K562 (cell line): ENCODE data around the gene RSRP1. TPM values are rescaled to one million over a fixed set of nuclear protein-coding genes. Genes with fewer than 3 reads are reported as not detected.

ENCODE experiments used
- BDP1 ChIP-seq: IDR thresholded peaks from 3 replicates; pipeline ENCODE4 v1.6.1; 2011; ENCODE audit not compliant: insufficient read length, insufficient read depth
- CHD4 ChIP-seq: fragments of 200-600 bp; sonication (generic); IDR thresholded peaks from 3 replicates; pipeline ENCODE4 v1.6.1; 2012; ENCODE audit warnings: low read depth, mild to moderate bottlenecking, mixed read lengths, low read length, inconsistent platforms; ENCODE audit not compliant: insufficient read depth, insufficient replicate concordance, poor library complexity, severe bottlenecking
- E2F1 ChIP-seq: sonication (generic); formaldehyde crosslinking; IDR thresholded peaks from 2 replicates; pipeline ENCODE4 v1.8.1; 2023; ENCODE audit warnings: mild to moderate bottlenecking, missing genetic modification reagents, moderate library complexity
- E2F4 ChIP-seq: sonication (generic); formaldehyde crosslinking; IDR thresholded peaks from 2 replicates; pipeline ENCODE4 v1.8.0; 2022; ENCODE audit warnings: mild to moderate bottlenecking, low read depth, missing genetic modification reagents
- ELF2 ChIP-seq: fragments of 250-450 bp; sonication (Bioruptor Pico); IDR thresholded peaks from 2 replicates; pipeline ENCODE4 v1.5.0; 2021; ENCODE audit warnings: mild to moderate bottlenecking
- FOXA1 ChIP-seq: fragments of 450-650 bp; IDR thresholded peaks from 2 replicates; pipeline ENCODE4 v1.6.1; 2016; ENCODE audit warnings: mild to moderate bottlenecking, borderline replicate concordance
- JUND ChIP-seq, 2 experiments: IDR thresholded peaks; 2 replicates in 1 of 2; 3 replicates in 1 of 2; pipeline ENCODE4 v1.6.1; 2011; ENCODE audit warnings: borderline replicate concordance in 2 of 2, low read depth in 2 of 2, low read length in 2 of 2, improper control_type of control experiment in 1 of 2, missing biosample characterization in 1 of 2, missing genetic modification characterization in 1 of 2, missing genetic modification reagents in 1 of 2
- KDM1A ChIP-seq, 2 experiments: fragments of 450-650 bp; IDR thresholded peaks; 2 replicates each; pipeline ENCODE4 v1.6.1; 2016; ENCODE audit warnings: mild to moderate bottlenecking in 2 of 2
- KDM2B ChIP-seq: fragments of 250-450 bp; sonication (Bioruptor Pico); IDR thresholded peaks from 2 replicates; pipeline ENCODE4 v1.8.0; 2021; ENCODE audit warnings: mild to moderate bottlenecking, moderate library complexity
- RBFOX2 ChIP-seq: fragments of 200-400 bp; formaldehyde crosslinking; IDR thresholded peaks from 2 replicates; pipeline ENCODE4 v1.6.1; 2017; ENCODE audit warnings: low read depth, mild to moderate bottlenecking, low read length, moderate library complexity
- RBM17 ChIP-seq: fragments of 200-400 bp; formaldehyde crosslinking; IDR thresholded peaks from 2 replicates; pipeline ENCODE4 v1.6.1; 2017; ENCODE audit warnings: low read depth, mild to moderate bottlenecking, low read length, borderline replicate concordance
- REST ChIP-seq, 2 experiments: fragments of 450-650 bp; formaldehyde crosslinking in 1 of 2; IDR thresholded peaks; 2 replicates each; pipeline versions ENCODE4 v1.4.0 to v1.6.1; 2014 to 2020; ENCODE audit warnings: mild to moderate bottlenecking in 2 of 2, borderline replicate concordance in 1 of 2, low read depth in 1 of 2
- TAF1 ChIP-seq: IDR thresholded peaks from 2 replicates; pipeline ENCODE4 v1.6.1; 2011; ENCODE audit warnings: mild to moderate bottlenecking, low read length, moderate library complexity; ENCODE audit not compliant: insufficient read depth, control insufficient read depth, severe bottlenecking; ENCODE audit errors: extremely low read depth
- TCF3 ChIP-seq: sonication (generic); formaldehyde crosslinking; IDR thresholded peaks from 2 replicates; pipeline ENCODE4 v1.4.0; 2020; ENCODE audit warnings: mild to moderate bottlenecking, missing genetic modification reagents
- U2AF1 ChIP-seq: fragments of 200-400 bp; formaldehyde crosslinking; optimal IDR thresholded peaks from 2 replicates; pipeline ENCODE3; 2017; ENCODE audit warnings: mild to moderate bottlenecking, low read depth, low read length, moderate library complexity
- polyA plus RNA-seq, 8 experiments: library from polyadenylated mRNA; depleted of rRNA in 4 of 8; stranded (reverse) in 5 of 8; unstranded in 3 of 8; fragments of >200 nt; fragmentation: Nextera tagmentation in 2 of 8; fragmentation: Illumina TruSeq in 1 of 8; extraction: Ambion mirVana in 2 of 8; extraction: Trizol in 1 of 8; gene quantifications; 2 replicates each; pipeline versions ENCODE4 v1.2.1 to v1.2.3, GENCODE V29; 2011 to 2014; ENCODE audit warnings: inconsistent platforms in 1 of 8, missing spikeins in 1 of 8
- total RNA-seq, 7 experiments: library from RNA; depleted of rRNA in 6 of 7; stranded (reverse); fragments of >200 nt in 6 of 7; fragmentation: Illumina TruSeq in 2 of 7; extraction: Trizol in 2 of 7; gene quantifications; 2 replicates each; pipeline versions ENCODE4 v1.2.1 to v1.2.3, GENCODE V29; 2011 to 2021; ENCODE audit warnings: low replicate concordance in 1 of 7

Gene RSRP1
- total and polyA plus RNA-seq, 9 of the 15 experiments (the other 6 are each of a cell fraction or from before 2014, with no cell fraction given), result 27.2 to 283 (median 146) TPM

GRCh38 chr1:25232027-25232865 is 15.0 kb downstream of the RSRP1 start, which contains the start of gene SYF2 (continued):
- TF ChIP-seq E2F1 (CRISPR knock-in tag) (no peak; the same call in 1 of the 2 replicates), TCF3 (CRISPR knock-in tag) (no peak; the same call in 1 of the 2 replicates), CHD4 (peak; percentile 33), REST (IDR thresholded peaks at IDR 0.05; ENCODE audit: borderline replicate concordance) (peak; percentile 27), REST (CRISPR knock-in tag; IDR thresholded peaks at IDR 0.05; ENCODE audit: low read depth) (no peak), U2AF1 (no peak), KDM1A (IDR thresholded peaks at IDR 0.05) (no peak), JUND (IDR thresholded peaks at IDR 0.05; ENCODE audit: borderline replicate concordance, low read depth, low read length) (peak; percentile 48), JUND (tag; IDR thresholded peaks at IDR 0.05; ENCODE audit: borderline replicate concordance, low read depth, low read length) (no peak; the same call in 2 of the 3 replicates), ELF2 (CRISPR knock-in tag) (peak; percentile 98), E2F4 (CRISPR knock-in tag) (no peak), TAF1 (peak; percentile 91), FOXA1 (no peak), BDP1 (no peak), RBM17 (no peak), KDM2B (CRISPR knock-in tag) (no peak; the same call in 1 of the 2 replicates), RBFOX2 (peak; percentile 92)
